Heart right ventricle (tissue), 16 donors: ENCODE measurements around the gene SETD1A. TPM values are rescaled to one million over a fixed set of nuclear protein-coding genes. Genes with fewer than 3 reads are reported as not detected.

Experiments
- ATAC-seq, 8 donors: fragments of 200-7000 bp; cut with Tn5 transposase; one replicate each; pipeline ENCODE4 v1.9.1; 2020; ENCODE audit warnings: mild to moderate bottlenecking in 8 of 8, moderate library complexity in 8 of 8, moderate number of reproducible peaks in 1 of 8
- DNase-seq, 2 donors: peaks; one replicate each; pipeline ENCODE4 v3.0.0-alpha.2; 2020
- H3K27ac ChIP-seq, 10 donors: fragments of 200-600 bp; sonication (generic) in 2 of 10; one replicate each; pipeline versions ENCODE4 v1.5.0 to v1.8.0; 2020 to 2022; ENCODE audit warnings: mild to moderate bottlenecking in 3 of 10
- H3K27me3 ChIP-seq, 7 donors: fragments of 200-600 bp; one replicate each; pipeline ENCODE4 v1.8.0; 2021 to 2022; ENCODE audit warnings: mild to moderate bottlenecking in 2 of 7
- H3K36me3 ChIP-seq, 9 donors: fragments of 200-600 bp; sonication (generic) in 1 of 9; one replicate each; pipeline versions ENCODE4 v1.5.0 to v1.8.0; 2020 to 2022; ENCODE audit warnings: mild to moderate bottlenecking in 2 of 9
- H3K4me1 ChIP-seq, 9 donors: fragments of 200-600 bp; sonication (generic) in 1 of 9; one replicate each; pipeline versions ENCODE4 v1.5.0 to v1.8.0; 2020 to 2022; ENCODE audit warnings: mild to moderate bottlenecking in 4 of 9
- H3K4me3 ChIP-seq, 10 donors: fragments of 200-600 bp; sonication (generic) in 2 of 10; one replicate each; pipeline versions ENCODE4 v1.5.0 to v1.8.0; 2020 to 2022; ENCODE audit warnings: mild to moderate bottlenecking in 7 of 10, moderate library complexity in 2 of 10
- H3K9me3 ChIP-seq, 11 donors: fragments of 200-600 bp in 10 of 11; sonication (generic) in 2 of 11; one replicate each; pipeline versions ENCODE4 v1.5.0 to v1.8.0; 2013 to 2022; ENCODE audit warnings: mild to moderate bottlenecking in 2 of 11, control low read depth in 1 of 11, moderate library complexity in 1 of 11
- WGBS, 2 donors: extraction: QIAGEN DNeasy Blood & Tissue Kit; methylation state at CpG; one replicate each; pipeline ENCODE4 v1.1.7; 2013; ENCODE audit warnings: inconsistent platforms in 1 of 2; 5-methylcytosine and 5-hydroxymethylcytosine counted together
- intact Hi-C, 10 donors: fragments of 100-400 bp; cut with DNase I; formaldehyde crosslinking; loops; one replicate each; pipeline versions ENCODE4 v1.11.1 to v1.14.2; 2022
- long read RNA-seq, 3 donors: library from polyadenylated mRNA; unstranded; transcript quantifications; one replicate each; pipeline ENCODE4 v2.0.0, GENCODE V29; 2020 to 2021
- polyA plus RNA-seq, 2 donors: library from polyadenylated mRNA; stranded (reverse); fragments of 200-250 nt; gene quantifications; one replicate each; pipeline ENCODE4 v1.2.3, GENCODE V29; 2013
- total RNA-seq, 10 donors: library from RNA; stranded (reverse); fragmentation: NEBNext Ultra II Directional in 3 of 10; extraction: Animal tissue kit (Norgen Biotek cat#: 25700) in 3 of 10; gene quantifications; one replicate each; pipeline versions ENCODE4 v1.2.1 to v1.2.4, GENCODE V29; 2021 to 2023
- TF ChIP-seq, protein P1 (sequence below), 9 donors: fragments of 200-600 bp; sonication (generic) in 2 of 9; IDR thresholded peaks; one replicate each; pipeline versions ENCODE4 v1.5.0 to v1.8.0; 2021 to 2022; ENCODE audit warnings: antibody characterized with exemption in 9 of 9, mild to moderate bottlenecking in 5 of 9, moderate library complexity in 1 of 9
- donor health status: Arrhythmogenic right ventricular cardiomyopathy.
- donor health status: ischemic (EF 13 %, LVEDD 7.1; RV severe dilation, severe dysfunction).
- donor health status: healthy with polysubstance abuse.
- donor health status: DM: no; HTN: yes; CAD: no.
- donor health status: DM: no; HTN: no; CAD: no.
- donor health status: ischemic (EF 25% LVEDD 6.9; RV normal size, moderate dysfunction).
- donor health status: ischemic (EF 25% LVEDD 5.7; RV mildly dilated, moderate dysfunction).
- donor health status: healthy.
- donor health status: DM: yes; HTN: yes; CAD: no.
- donor health status: Ischemic cardiomyopathy.
- donor health status: ischemic (EF 35%, LVEDD 5.7; RV mildly dilated, moderate dysfunction).
- donor health status: nonischemic (EF 11% LVEDD 7.7; RV severe dilation, severe dysfunction).
- donor health status: DM: yes; HTN: yes; CAD: no.
- donor health status: PGD.
- donor health status: ischemic (EF 29% LVEDD 5.4; RV normal size, mild dysfunction).
- donor health status: nonischemic (EF 23%, LVEDD 6.1; RV moderate dilation, normal function).

SETD1A gene
- 10 to 100 TPM in 2 of 10 donors, 1 to 10 TPM in 8; 7.5 to 11.4 (median 9.2) TPM for total RNA-seq
- polyA plus RNA-seq: 10 to 100 TPM in 1 of 2 donors, 1 to 10 TPM in 1; 5.8 to 11.2 TPM
- long read RNA-seq, donor 1, partial matches to known transcripts: 4 of 5 reads
- long read RNA-seq, donor 1, other reads (novel, unspliced or antisense): 1 of 5 reads
- long read RNA-seq, donor 2, partial matches to known transcripts: 4 of 5 reads
- long read RNA-seq, donor 2, other reads (novel, unspliced or antisense): 1 of 5 reads
- long read RNA-seq, donor 3, partial matches to known transcripts: 5 of 6 reads
- long read RNA-seq, donor 3, other reads (novel, unspliced or antisense): 1 of 6 reads

DNA sequence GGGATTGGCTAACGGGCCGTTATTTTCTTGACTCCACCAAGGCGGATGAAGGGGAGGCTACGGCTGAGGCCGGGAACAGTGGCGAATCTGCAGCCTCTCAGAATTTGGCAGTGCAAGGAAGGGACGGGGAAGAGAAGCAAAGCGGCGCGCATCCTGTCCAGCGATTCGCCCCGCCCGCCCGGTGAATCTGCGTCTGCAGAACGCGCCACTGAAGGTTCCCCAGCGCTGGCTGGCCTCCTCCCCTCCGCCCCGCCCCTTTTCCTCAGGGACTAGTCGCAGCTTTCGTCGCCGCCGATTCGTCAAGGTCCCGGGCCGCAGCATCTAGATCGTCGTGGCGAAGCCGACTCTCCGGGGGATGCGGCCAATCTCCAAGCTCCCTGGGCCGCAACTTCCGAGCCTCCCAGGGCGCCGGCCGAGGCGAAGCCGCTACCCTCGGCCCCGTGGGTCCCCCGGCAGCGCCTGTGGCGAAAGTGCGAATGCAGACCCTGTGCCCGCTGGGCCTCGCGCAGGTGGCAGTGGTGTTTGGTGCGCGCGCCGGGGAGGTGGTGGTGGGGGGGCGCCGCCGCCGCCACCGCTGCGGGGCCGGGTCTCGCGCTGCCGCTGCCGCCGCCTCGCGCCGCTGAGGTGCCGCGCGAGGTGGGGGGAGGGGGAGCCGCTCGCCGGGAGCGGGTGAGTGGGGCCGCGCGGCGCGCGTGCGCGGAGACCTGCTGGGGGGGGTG, at the start of gene SETD1A:
Gene SETD1A, plus strand, starts transcription at position 299 of the 719 bp plus-strand sequence. CDS start 978 bp downstream, outside the sequence.
- WGBS, 2 donors: 0 to 1% methylated on average over 67 to 83 of the region's 85 CpGs
- Histone ChIP-seq H3K4me3 (peak within 1 kb of the TSS; percentile 70 to 99 (median 85)), H3K9me3 (no peaks in the 10 kb centered on the region), H3K36me3 (peaks cover 0 to 49% (median 36%) of the 10 kb centered on the region in 9 donors), H3K4me1 (peaks cover 6 to 36% (median 29%) of the 10 kb centered on the region in 9 donors), H3K27me3 (no peaks in the 10 kb centered on the region), H3K27ac (peak within 1 kb of the TSS; percentile 91 to 100 (median 99))
- peak; percentile 90 to 97 (median 94) for ATAC-seq
- TF ChIP-seq, protein P1, sequence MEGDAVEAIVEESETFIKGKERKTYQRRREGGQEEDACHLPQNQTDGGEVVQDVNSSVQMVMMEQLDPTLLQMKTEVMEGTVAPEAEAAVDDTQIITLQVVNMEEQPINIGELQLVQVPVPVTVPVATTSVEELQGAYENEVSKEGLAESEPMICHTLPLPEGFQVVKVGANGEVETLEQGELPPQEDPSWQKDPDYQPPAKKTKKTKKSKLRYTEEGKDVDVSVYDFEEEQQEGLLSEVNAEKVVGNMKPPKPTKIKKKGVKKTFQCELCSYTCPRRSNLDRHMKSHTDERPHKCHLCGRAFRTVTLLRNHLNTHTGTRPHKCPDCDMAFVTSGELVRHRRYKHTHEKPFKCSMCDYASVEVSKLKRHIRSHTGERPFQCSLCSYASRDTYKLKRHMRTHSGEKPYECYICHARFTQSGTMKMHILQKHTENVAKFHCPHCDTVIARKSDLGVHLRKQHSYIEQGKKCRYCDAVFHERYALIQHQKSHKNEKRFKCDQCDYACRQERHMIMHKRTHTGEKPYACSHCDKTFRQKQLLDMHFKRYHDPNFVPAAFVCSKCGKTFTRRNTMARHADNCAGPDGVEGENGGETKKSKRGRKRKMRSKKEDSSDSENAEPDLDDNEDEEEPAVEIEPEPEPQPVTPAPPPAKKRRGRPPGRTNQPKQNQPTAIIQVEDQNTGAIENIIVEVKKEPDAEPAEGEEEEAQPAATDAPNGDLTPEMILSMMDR (IDR thresholded peaks at IDR 0.05): no peak
- peak; percentile 96 to 99 for DNase-seq
- intact Hi-C loops: loop anchor here in 3 of 10 donors (5.0 to 10.0 kb wide), 4 partner anchors 75 to 917 kb away; partner anchors contain the start of genes ARMC5 (in 1 of the 3), STX4 (in 1 of the 3), ZNF267 (in 1 of the 3) and ZNF843 (in 1 of the 3)

DNA sequence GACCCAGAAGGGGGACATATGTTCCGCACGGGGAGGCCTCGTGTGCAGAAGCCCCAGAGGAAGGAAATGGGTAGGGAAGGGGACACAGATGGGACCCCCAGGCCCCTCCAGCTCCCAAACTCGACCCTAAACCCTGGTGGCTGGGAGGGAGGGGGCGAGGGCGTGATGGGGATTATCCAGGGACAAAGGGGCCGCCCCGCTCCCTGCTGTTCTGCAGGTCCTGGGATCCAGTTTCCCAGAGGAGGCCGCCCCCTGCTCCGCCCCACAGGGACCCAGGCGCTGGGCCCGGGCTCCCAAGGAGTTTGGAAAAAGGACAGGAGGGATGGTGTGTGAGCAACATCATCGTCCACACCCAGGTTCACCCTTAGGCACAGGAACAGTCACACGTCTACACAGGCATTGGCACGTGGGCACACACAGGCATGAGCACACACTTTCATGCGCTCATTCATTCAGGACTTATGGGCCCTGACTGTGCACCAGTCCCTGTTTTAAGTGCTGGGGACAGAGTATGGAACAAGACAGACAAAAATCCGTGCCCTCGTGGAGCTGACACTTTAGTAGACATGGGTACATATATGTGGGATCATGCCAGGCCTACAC, 47.0 kb upstream of the SETD1A start:
- Histone ChIP-seq H3K27ac (no peak overlapping the region), H3K36me3 (no peaks in the 10 kb centered on the region), H3K9me3 (no peaks in the 10 kb centered on the region), H3K4me1 (no peaks in the 10 kb centered on the region), H3K4me3 (no peak overlapping the region), H3K27me3 (no peaks in the 10 kb centered on the region)
- TF ChIP-seq, protein P1 (IDR thresholded peaks at IDR 0.05): no peak
- WGBS, 2 donors: 73% methylated on average over 18 of the region's 18 CpGs
- DNase-seq: no peak
- intact Hi-C loops: loop anchor here in 1 of 10 donors (5.0 kb wide), 1 partner anchor 63 kb away; no protein-coding TSS in a partner anchor
- no peak for ATAC-seq

DNA sequence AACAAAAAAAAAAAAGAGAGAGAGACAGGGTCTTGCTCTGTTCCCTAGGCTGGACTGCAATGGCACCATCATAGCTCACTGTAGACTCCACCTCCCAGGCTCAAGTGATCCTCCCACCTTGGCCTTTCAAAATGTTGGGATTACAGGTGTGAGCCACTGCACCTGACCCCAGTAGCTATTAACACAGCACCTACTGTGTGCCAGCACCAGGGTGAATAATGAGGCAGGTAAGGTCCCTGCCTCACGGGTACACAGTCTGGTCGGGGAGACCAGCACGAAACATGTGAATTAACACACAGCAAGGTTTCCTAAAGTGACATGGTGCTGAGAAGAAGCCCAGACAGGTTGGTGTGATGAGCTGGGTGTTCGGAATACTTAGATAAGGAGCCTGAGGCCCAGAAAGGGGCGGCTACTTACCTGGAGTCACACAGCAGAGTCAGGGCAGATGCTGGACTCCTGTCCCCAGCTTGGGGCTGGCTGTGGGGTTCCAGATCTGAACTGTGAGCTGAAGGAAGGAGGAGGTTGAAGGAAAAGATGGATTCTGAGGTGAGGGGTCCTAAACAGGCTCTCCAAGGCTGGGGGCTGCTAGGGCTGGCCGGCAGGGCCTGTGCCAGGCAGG, 44.7 kb upstream of the SETD1A start:
- H3K9me3 ChIP-seq: no peaks in the 10 kb centered on the region
- no peaks in the 10 kb centered on the region for H3K27me3 ChIP-seq
- H3K27ac ChIP-seq: no peak overlapping the region
- ATAC-seq (no peak), DNase-seq (no peak)
- 88 to 90% methylated on average over 6 of the region's 6 CpGs for WGBS, 2 donors
- TF ChIP-seq, protein P1 (IDR thresholded peaks at IDR 0.05): no peak
- no peaks in the 10 kb centered on the region for H3K4me1 ChIP-seq
- intact Hi-C loops: loop anchor here in 1 of 10 donors (5.0 kb wide), 1 partner anchor 66 kb away; no protein-coding TSS in a partner anchor
- no peaks in the 10 kb centered on the region for H3K36me3 ChIP-seq
- H3K4me3 ChIP-seq: no peak overlapping the region

DNA sequence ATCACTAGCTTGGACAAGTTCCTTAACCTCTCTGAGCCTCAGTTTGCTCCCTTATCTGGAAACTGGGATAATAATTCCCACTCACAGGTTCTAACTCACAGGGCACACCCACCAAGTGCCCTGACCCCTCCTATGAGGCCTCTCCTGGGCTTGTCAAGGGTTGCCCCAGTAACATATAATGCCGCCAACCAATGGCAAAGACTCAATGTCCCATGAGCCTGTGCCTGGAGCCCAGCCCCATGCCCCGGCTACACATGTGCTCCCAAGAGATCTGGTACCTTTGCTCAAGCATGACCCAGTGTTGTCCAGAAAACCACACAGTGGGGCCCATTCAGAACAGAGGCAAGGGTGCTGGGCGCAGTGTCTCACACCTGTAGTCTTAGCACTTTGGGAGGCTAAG, 42.7 kb upstream of the SETD1A start:
- ATAC-seq (no peak), DNase-seq (no peak)
- TF ChIP-seq, protein P1 (IDR thresholded peaks at IDR 0.05): no peak
- H3K4me3 ChIP-seq: no peak overlapping the region
- WGBS, 2 donors: 97 to 99% methylated on average over 3 of the region's 3 CpGs
- intact Hi-C loops: loop anchor here in 2 of 10 donors (5.0 kb wide), 1 partner anchor 68 kb away; no protein-coding TSS in a partner anchor
- no peaks in the 10 kb centered on the region for H3K27me3 ChIP-seq
- no peak overlapping the region for H3K27ac ChIP-seq
- no peaks in the 10 kb centered on the region for H3K9me3 ChIP-seq
- H3K4me1 ChIP-seq: no peaks in the 10 kb centered on the region
- H3K36me3 ChIP-seq: no peaks in the 10 kb centered on the region
